Mesendoderm (in vitro differentiated cells): ENCODE results near the gene BACH2.

Experiments used
- DNase-seq: peaks from one replicate; pipeline ENCODE4 v3.0.0; 2013
- H2AK5ac ChIP-seq: 2 replicates; pipeline ENCODE4 v1.6.1; 2013; ENCODE audit warnings: low read length, inconsistent platforms
- H2BK120ac ChIP-seq: 2 replicates; pipeline ENCODE4 v1.6.1; 2013; ENCODE audit warnings: low read depth, mild to moderate bottlenecking, low read length, moderate library complexity, mixed read lengths
- H2BK15ac ChIP-seq: replicated peaks from 2 replicates; pipeline ENCODE4 v1.6.1; 2013; ENCODE audit warnings: low read depth, mild to moderate bottlenecking, moderate library complexity
- H2BK5ac ChIP-seq: 2 replicates; pipeline ENCODE4 v1.6.1; 2013; ENCODE audit warnings: low read length, inconsistent platforms
- H3K18ac ChIP-seq: 2 replicates; pipeline ENCODE4 v1.6.1; 2013; ENCODE audit warnings: mild to moderate bottlenecking, low read length, mixed read lengths
- H3K23ac ChIP-seq: one replicate; pipeline ENCODE4 v1.6.1; 2013; ENCODE audit warnings: low read length
- H3K27ac ChIP-seq: 2 replicates; pipeline ENCODE4 v1.5.1; 2013; ENCODE audit warnings: low read depth, mild to moderate bottlenecking, inconsistent platforms, low read length, moderate library complexity
- H3K27me3 ChIP-seq: 2 replicates; pipeline ENCODE4 v1.6.1; 2013; ENCODE audit warnings: low read length, control low read depth, mild to moderate bottlenecking, inconsistent platforms; ENCODE audit not compliant: insufficient read depth, poor library complexity
- H3K36me3 ChIP-seq: 2 replicates; pipeline ENCODE4 v1.6.1; 2013; ENCODE audit warnings: low read length, inconsistent platforms; ENCODE audit not compliant: control insufficient read depth, insufficient read depth
- H3K4ac ChIP-seq: one replicate; pipeline ENCODE4 v1.6.1; 2013; ENCODE audit warnings: low read depth, mild to moderate bottlenecking, low read length, moderate library complexity
- H3K4me1 ChIP-seq: 2 replicates; pipeline ENCODE4 v1.6.1; 2013; ENCODE audit warnings: low read depth, low read length, inconsistent platforms; ENCODE audit not compliant: control insufficient read depth
- H3K4me2 ChIP-seq: 2 replicates; pipeline ENCODE4 v1.6.1; 2013; ENCODE audit warnings: low read length
- H3K4me3 ChIP-seq: 2 replicates; pipeline ENCODE4 v1.5.1; 2013; ENCODE audit warnings: mild to moderate bottlenecking, low read length
- H3K56ac ChIP-seq: one replicate; pipeline ENCODE4 v1.6.1; 2013; ENCODE audit warnings: low read length
- H3K79me1 ChIP-seq: 2 replicates; pipeline ENCODE4 v1.6.1; 2013; ENCODE audit warnings: low read length, inconsistent platforms
- H3K79me2 ChIP-seq: 2 replicates; pipeline ENCODE4 v1.6.1; 2013; ENCODE audit warnings: mild to moderate bottlenecking, low read length; ENCODE audit not compliant: control insufficient read depth, insufficient read depth
- H3K9ac ChIP-seq: 2 replicates; pipeline ENCODE4 v1.6.1; 2013; ENCODE audit warnings: low read length, inconsistent platforms
- H4K5ac ChIP-seq: one replicate; pipeline ENCODE4 v1.6.1; 2013; ENCODE audit warnings: low read length
- H4K8ac ChIP-seq: one replicate; pipeline ENCODE4 v1.6.1; 2013; ENCODE audit warnings: low read depth, mild to moderate bottlenecking, control low read depth, low read length, moderate library complexity
- WGBS: extraction: QIAGEN DNeasy Blood & Tissue Kit; methylation state at CpG from one replicate; pipeline ENCODE4 v1.1.7; 2013; ENCODE audit warnings: low lambda C conversion rate, missing lambda C conversion rate; ENCODE audit not compliant: insufficient coverage; ENCODE audit errors: extremely low coverage; 5-methylcytosine and 5-hydroxymethylcytosine counted together

Gene BACH2

DNA sequence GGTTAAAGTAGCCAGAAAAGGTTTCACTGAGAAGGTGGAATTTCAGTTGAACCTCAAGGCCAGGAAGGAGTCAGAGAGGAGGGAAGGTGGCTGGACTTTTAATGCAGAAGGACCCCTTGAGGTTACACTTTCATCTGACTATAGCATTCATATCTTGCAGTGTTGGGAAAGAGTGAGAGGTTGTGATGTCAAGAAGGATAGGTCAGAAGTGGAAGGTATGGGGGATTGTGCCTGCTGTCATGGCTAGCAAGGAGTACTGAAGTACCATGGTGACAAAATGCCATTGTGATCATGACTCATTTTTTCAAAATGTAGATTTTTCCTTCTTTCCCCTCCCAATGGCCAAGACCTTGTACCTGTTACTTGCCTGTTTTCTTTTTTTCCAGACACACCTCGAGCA is 5.2 kb upstream of the BACH2 start:
- Histone ChIP-seq H4K5ac (no peak overlapping the region), H3K18ac (no peak overlapping the region), H3K36me3 (no peaks in the 10 kb centered on the region), H3K56ac (no peak overlapping the region), H2BK15ac (no peak overlapping the region), H3K4me2 (no peak overlapping the region), H2BK5ac (no peak overlapping the region), H3K23ac (no peak overlapping the region), H3K4ac (no peak overlapping the region), H3K4me3 (no peak overlapping the region), H4K8ac (no peak overlapping the region), H3K79me2 (no peaks in the 10 kb centered on the region), H2AK5ac (no peak overlapping the region), H3K27me3 (no peaks in the 10 kb centered on the region), H3K9ac (no peak overlapping the region), H3K4me1 (no peaks in the 10 kb centered on the region), H2BK120ac (no peak overlapping the region), H3K27ac (no peak overlapping the region), H3K79me1 (no peaks in the 10 kb centered on the region)
- no CpG with 5 or more reads among the region's 1 CpG for WGBS
- DNase-seq = no peak

DNA sequence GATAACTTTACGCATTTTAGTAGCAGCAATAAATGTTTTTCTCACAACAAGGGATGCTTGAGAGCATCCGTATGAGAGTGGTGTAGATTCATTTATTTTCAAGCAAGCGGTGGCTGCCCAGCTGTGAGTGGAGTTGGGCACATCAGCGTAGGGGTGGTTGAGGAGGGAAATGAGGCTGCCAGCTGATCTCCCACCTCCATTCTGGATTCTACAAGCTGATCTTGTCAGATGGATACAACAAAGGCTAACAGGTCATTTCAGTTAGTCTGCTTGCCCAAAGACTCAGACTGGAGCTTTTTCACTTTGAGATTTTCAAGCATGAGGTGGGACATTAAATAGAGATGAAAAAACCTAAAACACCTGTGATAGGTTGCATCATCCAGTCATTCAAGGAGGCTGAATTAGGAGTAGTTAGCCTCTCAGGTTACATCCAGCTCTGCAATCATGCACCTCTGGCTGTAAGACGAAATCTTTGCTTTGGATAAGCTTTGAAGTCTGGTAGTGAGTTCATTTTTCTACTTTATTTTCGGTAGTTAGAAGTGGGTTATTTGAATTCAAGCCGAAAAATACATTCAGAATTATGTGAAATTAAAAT is 1.9 kb upstream of the BACH2 start:
- Histone ChIP-seq H4K8ac (no peak overlapping the region), H3K56ac (no peak overlapping the region), H3K4me2 (no peak overlapping the region), H3K27ac (no peak overlapping the region), H3K79me1 (no peaks in the 10 kb centered on the region), H4K5ac (no peak overlapping the region), H2BK120ac (no peak overlapping the region), H3K18ac (no peak overlapping the region), H3K4me1 (no peaks in the 10 kb centered on the region), H3K4me3 (no peak overlapping the region), H2BK5ac (no peak overlapping the region), H3K4ac (no peak overlapping the region), H3K23ac (no peak overlapping the region), H3K79me2 (no peaks in the 10 kb centered on the region), H3K9ac (no peak overlapping the region), H3K27me3 (peaks cover 10% of the 10 kb centered on the region), H2AK5ac (no peak overlapping the region), H2BK15ac (no peak overlapping the region), H3K36me3 (no peaks in the 10 kb centered on the region)
- DNase-seq = peak; percentile 30
- WGBS = no CpG with 5 or more reads among the region's 7 CpGs

DNA sequence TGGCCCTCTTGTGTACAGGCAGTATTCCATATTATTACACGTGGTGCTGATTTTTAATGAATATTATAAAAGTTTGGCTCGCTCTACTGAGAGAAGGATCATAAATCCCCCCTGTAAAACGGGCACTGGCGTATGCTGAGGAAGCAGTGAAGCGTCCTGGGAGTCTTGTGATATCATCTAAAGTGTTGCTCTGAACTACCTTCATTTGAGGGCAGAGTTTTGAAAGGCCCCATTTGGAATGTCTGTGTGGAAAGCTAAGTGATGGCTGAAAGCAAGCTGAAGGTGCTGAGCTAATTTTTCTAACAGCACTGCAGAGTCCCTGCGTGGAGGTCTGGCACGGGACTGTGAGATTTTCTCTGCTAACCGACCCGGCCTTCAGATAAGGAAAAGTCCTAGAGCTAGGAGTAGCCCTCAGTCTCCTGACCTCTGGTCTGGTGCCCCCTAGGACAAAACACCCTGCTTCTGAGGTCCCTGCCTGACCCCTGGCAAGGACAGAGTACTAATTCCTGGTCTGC is 1.3 kb upstream of the BACH2 start:
- Histone ChIP-seq H3K36me3 (no peaks in the 10 kb centered on the region), H3K27ac (no peak overlapping the region), H2BK120ac (no peak overlapping the region), H2BK15ac (no peak overlapping the region), H3K79me1 (no peaks in the 10 kb centered on the region), H4K5ac (no peak overlapping the region), H2BK5ac (no peak overlapping the region), H3K79me2 (no peaks in the 10 kb centered on the region), H3K27me3 (peaks cover 10% of the 10 kb centered on the region), H3K56ac (no peak overlapping the region), H4K8ac (no peak overlapping the region), H3K18ac (no peak overlapping the region), H2AK5ac (no peak overlapping the region), H3K23ac (no peak overlapping the region), H3K9ac (no peak overlapping the region), H3K4ac (no peak overlapping the region), H3K4me3 (no peak overlapping the region), H3K4me1 (no peaks in the 10 kb centered on the region), H3K4me2 (no peak overlapping the region)
- no CpG with 5 or more reads among the region's 9 CpGs for WGBS
- peak; percentile 22 for DNase-seq

DNA sequence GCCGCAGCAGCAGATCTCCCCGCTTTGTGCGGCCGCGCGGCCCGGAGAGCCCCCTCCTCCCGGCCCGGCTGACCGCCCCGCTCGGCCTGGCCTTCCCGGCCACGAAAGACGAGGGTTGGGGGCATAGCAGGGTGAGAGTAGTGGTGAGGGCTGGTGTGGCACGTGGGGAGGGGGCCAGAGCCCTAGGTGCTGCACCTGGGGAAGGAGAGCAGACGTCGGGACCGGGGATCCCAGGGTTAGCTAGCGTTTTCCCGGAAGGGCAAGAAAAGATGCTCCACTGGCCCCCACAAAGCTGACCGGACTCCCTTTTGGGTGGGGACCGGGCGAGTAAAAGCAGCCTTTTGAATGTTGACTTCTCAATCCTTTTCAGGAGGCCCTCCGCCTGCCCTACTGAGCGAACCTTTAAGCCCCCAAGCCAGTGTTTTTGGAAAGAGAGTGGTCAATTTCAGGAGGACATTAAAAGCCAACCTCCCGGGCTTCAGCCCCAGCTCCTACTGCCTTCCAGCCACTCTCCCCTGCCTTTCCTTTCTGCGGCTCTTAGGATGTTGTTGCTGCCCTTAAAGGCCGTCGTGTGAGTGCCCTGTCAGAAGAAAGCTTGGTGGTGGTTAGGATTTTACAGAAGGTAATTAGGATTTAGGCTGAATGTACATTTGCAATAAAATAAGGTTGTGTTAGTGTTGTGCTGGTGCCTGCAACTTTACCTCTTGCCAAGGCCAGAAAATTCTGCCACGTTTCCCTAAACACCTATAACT is 648 bp upstream of the BACH2 start:
- Histone ChIP-seq H3K9ac (peak overlapping the region; percentile 84), H3K79me1 (no peaks in the 10 kb centered on the region), H2BK15ac (no peak overlapping the region), H2BK5ac (no peak overlapping the region), H3K23ac (peak overlapping the region; percentile 76), H3K27ac (peak overlapping the region; percentile 6), H2BK120ac (no peak overlapping the region), H3K4me2 (peak overlapping the region; percentile 90), H4K8ac (no peak overlapping the region), H3K4me1 (no peaks in the 10 kb centered on the region), H3K18ac (peak overlapping the region; percentile 1), H3K4ac (no peak overlapping the region), H3K79me2 (no peaks in the 10 kb centered on the region), H2AK5ac (no peak overlapping the region), H3K27me3 (peaks cover 10% of the 10 kb centered on the region), H3K56ac (peak overlapping the region; percentile 91), H4K5ac (no peak overlapping the region), H3K36me3 (no peaks in the 10 kb centered on the region), H3K4me3 (peak overlapping the region; percentile 56)
- DNase-seq = no peak
- no CpG with 5 or more reads among the region's 31 CpGs for WGBS

DNA sequence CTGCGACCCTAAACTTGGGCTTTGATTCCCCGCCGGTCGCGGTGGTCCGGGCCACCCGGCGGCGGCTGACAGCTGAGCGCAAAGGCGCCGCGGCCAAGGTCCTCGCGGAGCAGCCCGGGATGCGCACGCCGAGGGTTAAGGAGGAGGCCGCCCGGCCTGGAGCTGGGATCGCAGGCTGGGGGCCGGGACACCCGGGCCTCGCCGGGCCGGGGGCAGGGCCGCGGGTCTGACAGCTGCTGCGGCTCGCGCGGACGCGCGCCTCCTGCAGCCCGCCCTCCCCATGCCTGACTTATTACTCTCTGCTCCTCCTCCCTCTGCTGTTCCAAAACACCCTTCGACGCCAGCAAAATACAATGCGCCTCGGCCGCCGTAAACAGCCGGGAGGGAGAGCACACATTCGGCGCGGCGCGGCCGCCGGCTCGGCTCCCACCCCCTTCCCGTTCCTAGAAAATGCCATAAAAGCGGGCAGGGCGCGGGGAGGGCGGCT is 746 bp downstream of the BACH2 start:
- Histone ChIP-seq H3K4me2 (peak overlapping the region; percentile 97), H3K27me3 (peaks cover 10% of the 10 kb centered on the region), H3K56ac (peak overlapping the region; percentile 82), H2BK15ac (no peak overlapping the region), H4K8ac (no peak overlapping the region), H3K4me3 (peak overlapping the region; percentile 51), H2BK120ac (no peak overlapping the region), H3K18ac (peak overlapping the region; percentile 69), H4K5ac (no peak overlapping the region), H3K9ac (peak overlapping the region; percentile 66), H3K4me1 (no peaks in the 10 kb centered on the region), H3K36me3 (no peaks in the 10 kb centered on the region), H3K4ac (peak overlapping the region; percentile 71), H3K79me2 (no peaks in the 10 kb centered on the region), H3K27ac (no peak overlapping the region), H2BK5ac (no peak overlapping the region), H2AK5ac (no peak overlapping the region), H3K79me1 (no peaks in the 10 kb centered on the region), H3K23ac (no peak overlapping the region)
- WGBS = no CpG with 5 or more reads among the region's 57 CpGs
- DNase-seq = peak; percentile 86
